ENCODE results near the gene ATP11B. TPM values are rescaled to one million over a fixed set of nuclear protein-coding genes. Genes with fewer than 3 reads are reported as not detected.
"Not testable (repeated sequence)": the region's sequence is repeated elsewhere in the genome, so short reads cannot be mapped to it uniquely, and the experiment has no call there.

ATP11B gene
- polyA plus RNA-seq, 2 donors = 25.7 to 32.9 TPM

DNA sequence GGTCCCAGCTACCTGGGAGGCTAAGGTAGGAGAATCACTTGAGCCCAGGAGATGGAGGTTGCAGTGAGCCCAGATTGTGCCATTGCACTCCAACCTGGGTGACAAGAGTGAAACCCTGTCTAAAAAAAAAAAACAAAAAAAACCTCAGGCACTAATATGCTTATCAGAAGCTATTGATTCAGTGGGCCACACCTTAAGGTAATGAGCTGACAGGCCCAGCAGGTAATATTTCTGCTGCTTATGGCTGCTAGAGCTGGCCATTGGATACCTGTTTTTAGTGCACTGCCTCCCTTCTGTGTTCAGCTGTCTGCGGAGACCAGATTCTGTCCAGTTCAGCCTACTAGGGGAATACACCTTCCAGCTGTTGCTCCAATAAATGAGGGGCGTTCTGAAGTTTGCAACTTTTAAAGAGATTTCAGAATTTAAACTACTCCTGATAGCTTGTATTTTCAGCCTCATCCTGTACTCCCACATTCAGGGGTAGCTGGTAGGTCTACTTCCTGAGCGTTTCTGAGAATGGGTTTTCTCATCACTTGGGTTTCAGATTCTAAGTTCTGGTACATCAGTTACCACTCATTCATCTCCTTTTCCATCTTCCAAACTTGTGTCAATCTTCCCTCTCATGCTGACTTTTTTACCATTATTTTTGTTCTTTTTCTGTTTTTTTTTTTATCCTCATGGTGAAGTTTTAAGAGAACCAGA is 69.0 kb downstream of the ATP11B start:
- no peaks in the 10 kb centered on the region for H3K4me1 ChIP-seq (ENCODE audit: control insufficient read depth in 2 of 2, insufficient read depth in 2 of 2, low read length in 1 of 2)
- H3K9me3 ChIP-seq (ENCODE audit: control insufficient read depth in 2 of 2, insufficient read depth in 1 of 2, low read depth in 1 of 2, low read length in 1 of 2) = no peaks in the 10 kb centered on the region
- H3K36me3 ChIP-seq (ENCODE audit: control insufficient read depth in 2 of 2, insufficient read depth in 2 of 2, low read length in 1 of 2) = peaks cover 6 to 8% of the 10 kb centered on the region in 2 donors
- H3K27ac ChIP-seq (ENCODE audit: low read depth in 2 of 2, low read length in 1 of 2) = no peak overlapping the region
- WGBS, 2 donors = 85 to 97% methylated on average over 3 of the region's 3 CpGs
- no peaks in the 10 kb centered on the region for H3K27me3 ChIP-seq (ENCODE audit: control insufficient read depth in 1 of 2, insufficient read depth in 2 of 2, low read length in 2 of 2)
- no peak overlapping the region for H3K4me3 ChIP-seq (ENCODE audit: low read depth in 1 of 2, low read length in 2 of 2)

DNA sequence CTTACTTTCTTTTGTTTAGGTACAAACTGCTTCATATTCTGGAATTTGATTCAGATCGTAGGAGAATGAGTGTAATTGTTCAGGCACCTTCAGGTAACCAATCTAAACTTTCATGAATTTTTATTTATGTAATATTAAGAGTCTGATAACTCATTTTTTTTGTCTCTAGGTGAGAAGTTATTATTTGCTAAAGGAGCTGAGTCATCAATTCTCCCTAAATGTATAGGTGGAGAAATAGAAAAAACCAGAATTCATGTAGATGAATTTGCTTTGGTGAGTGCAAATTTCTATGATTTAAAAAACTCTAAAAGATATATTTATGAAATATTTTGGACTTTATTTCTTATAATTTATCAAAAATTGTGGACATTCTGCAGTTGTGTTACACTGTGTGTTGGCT is 75.8 kb downstream of the ATP11B start:
- H3K36me3 ChIP-seq (ENCODE audit: control insufficient read depth in 2 of 2, insufficient read depth in 2 of 2, low read length in 1 of 2) = peaks cover 3 to 6% of the 10 kb centered on the region in 2 donors
- no peaks in the 10 kb centered on the region for H3K9me3 ChIP-seq (ENCODE audit: control insufficient read depth in 2 of 2, insufficient read depth in 1 of 2, low read depth in 1 of 2, low read length in 1 of 2)
- 96 to 100% methylated on average over 1 of the region's 1 CpG for WGBS, 2 donors
- no peaks in the 10 kb centered on the region for H3K27me3 ChIP-seq (ENCODE audit: control insufficient read depth in 1 of 2, insufficient read depth in 2 of 2, low read length in 2 of 2)
- no peak overlapping the region for H3K4me3 ChIP-seq (ENCODE audit: low read depth in 1 of 2, low read length in 2 of 2)
- H3K4me1 ChIP-seq (ENCODE audit: control insufficient read depth in 2 of 2, insufficient read depth in 2 of 2, low read length in 1 of 2) = no peaks in the 10 kb centered on the region
- H3K27ac ChIP-seq (ENCODE audit: low read depth in 2 of 2, low read length in 1 of 2) = no peak overlapping the region

DNA sequence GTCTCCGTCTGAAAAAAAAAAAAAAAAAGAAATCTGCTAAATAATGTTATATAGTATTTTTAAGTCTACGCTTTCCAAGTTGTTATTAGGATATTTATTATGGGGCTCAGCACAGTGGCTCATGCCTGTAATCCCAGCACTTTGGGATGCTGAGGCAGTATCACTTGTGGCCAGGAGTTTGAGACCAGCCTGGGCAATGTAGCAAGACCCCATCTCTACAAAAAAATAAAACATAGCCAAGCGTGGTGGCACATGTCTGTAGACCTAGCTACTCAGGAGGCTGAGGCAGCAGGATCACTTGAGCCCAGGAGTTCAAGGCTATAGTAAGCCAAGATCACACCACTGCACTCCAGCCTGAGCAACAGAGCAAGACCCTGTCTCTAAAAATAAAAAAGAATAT is 77.6 kb downstream of the ATP11B start:
- not testable (repeated sequence) for H3K4me3 ChIP-seq (ENCODE audit: low read depth in 1 of 2, low read length in 2 of 2); H3K27me3 ChIP-seq (ENCODE audit: control insufficient read depth in 1 of 2, insufficient read depth in 2 of 2, low read length in 2 of 2); H3K27ac ChIP-seq (ENCODE audit: low read depth in 2 of 2, low read length in 1 of 2); H3K4me1 ChIP-seq (ENCODE audit: control insufficient read depth in 2 of 2, insufficient read depth in 2 of 2, low read length in 1 of 2); H3K36me3 ChIP-seq (ENCODE audit: control insufficient read depth in 2 of 2, insufficient read depth in 2 of 2, low read length in 1 of 2); H3K9me3 ChIP-seq (ENCODE audit: control insufficient read depth in 2 of 2, insufficient read depth in 1 of 2, low read depth in 1 of 2, low read length in 1 of 2)
- WGBS, 2 donors = 94 to 96% methylated on average over 3 of the region's 3 CpGs

DNA sequence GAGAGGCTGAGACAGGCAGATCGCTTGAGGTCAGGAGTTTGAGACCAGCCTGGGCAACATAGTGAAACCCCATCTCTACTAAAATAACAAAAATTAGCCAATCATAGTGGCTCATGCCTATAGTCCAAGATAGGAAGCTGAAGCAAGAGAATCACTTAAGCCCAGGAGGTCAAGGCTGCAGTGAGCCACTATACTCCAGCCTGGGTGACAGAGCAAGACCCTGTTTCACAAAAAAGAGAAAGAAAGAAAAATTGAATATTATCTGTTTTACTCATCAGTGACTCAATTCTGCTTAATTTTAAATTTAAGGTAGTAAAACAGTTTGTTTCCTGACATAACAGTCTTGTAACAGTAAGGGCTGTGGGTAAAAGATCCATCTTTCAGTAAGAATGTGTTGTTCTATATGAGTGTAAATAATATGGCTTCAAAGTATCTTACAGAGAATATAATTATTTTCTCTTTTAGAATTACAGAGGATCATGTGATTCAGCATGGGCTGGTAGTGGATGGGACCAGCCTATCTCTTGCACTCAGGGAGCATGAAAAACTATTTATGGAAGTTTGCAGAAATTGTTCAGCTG is 85.8 kb downstream of the ATP11B start:
- Histone ChIP-seq H3K36me3 (ENCODE audit: control insufficient read depth in 2 of 2, insufficient read depth in 2 of 2, low read length in 1 of 2) (peaks cover 2 to 3% of the 10 kb centered on the region in 2 donors), H3K27me3 (ENCODE audit: control insufficient read depth in 1 of 2, insufficient read depth in 2 of 2, low read length in 2 of 2) (no peaks in the 10 kb centered on the region), H3K4me1 (ENCODE audit: control insufficient read depth in 2 of 2, insufficient read depth in 2 of 2, low read length in 1 of 2) (no peaks in the 10 kb centered on the region), H3K4me3 (ENCODE audit: low read depth in 1 of 2, low read length in 2 of 2) (no peak overlapping the region), H3K27ac (ENCODE audit: low read depth in 2 of 2, low read length in 1 of 2) (no peak overlapping the region), H3K9me3 (ENCODE audit: control insufficient read depth in 2 of 2, insufficient read depth in 1 of 2, low read depth in 1 of 2, low read length in 1 of 2) (no peaks in the 10 kb centered on the region)
- 96 to 98% methylated on average over 1 of the region's 1 CpG for WGBS, 2 donors

GRCh38 chr3:182886497-182886896 is 93.2 kb downstream of the ATP11B start:
- no peaks in the 10 kb centered on the region for H3K9me3 ChIP-seq (ENCODE audit: control insufficient read depth in 2 of 2, insufficient read depth in 1 of 2, low read depth in 1 of 2, low read length in 1 of 2)
- no peaks in the 10 kb centered on the region for H3K4me1 ChIP-seq (ENCODE audit: control insufficient read depth in 2 of 2, insufficient read depth in 2 of 2, low read length in 1 of 2)
- H3K4me3 ChIP-seq (ENCODE audit: low read depth in 1 of 2, low read length in 2 of 2) = no peak overlapping the region
- no peaks in the 10 kb centered on the region for H3K36me3 ChIP-seq (ENCODE audit: control insufficient read depth in 2 of 2, insufficient read depth in 2 of 2, low read length in 1 of 2)
- no peak overlapping the region for H3K27ac ChIP-seq (ENCODE audit: low read depth in 2 of 2, low read length in 1 of 2)
- no peaks in the 10 kb centered on the region for H3K27me3 ChIP-seq (ENCODE audit: control insufficient read depth in 1 of 2, insufficient read depth in 2 of 2, low read length in 2 of 2)

GRCh38 chr3:182889948-182890629 is 96.8 kb downstream of the ATP11B start:
- H3K27ac ChIP-seq (ENCODE audit: low read depth in 2 of 2, low read length in 1 of 2) = no peak overlapping the region
- no peaks in the 10 kb centered on the region for H3K9me3 ChIP-seq (ENCODE audit: control insufficient read depth in 2 of 2, insufficient read depth in 1 of 2, low read depth in 1 of 2, low read length in 1 of 2)
- no peaks in the 10 kb centered on the region for H3K27me3 ChIP-seq (ENCODE audit: control insufficient read depth in 1 of 2, insufficient read depth in 2 of 2, low read length in 2 of 2)
- no peak overlapping the region for H3K4me3 ChIP-seq (ENCODE audit: low read depth in 1 of 2, low read length in 2 of 2)
- peaks cover 0 to 5% of the 10 kb centered on the region in 2 donors for H3K36me3 ChIP-seq (ENCODE audit: control insufficient read depth in 2 of 2, insufficient read depth in 2 of 2, low read length in 1 of 2)
- 93 to 94% methylated on average over 3 of the region's 3 CpGs for WGBS, 2 donors
- H3K4me1 ChIP-seq (ENCODE audit: control insufficient read depth in 2 of 2, insufficient read depth in 2 of 2, low read length in 1 of 2) = no peaks in the 10 kb centered on the region

GRCh38 chr3:182891364-182891763 is 98.1 kb downstream of the ATP11B start:
- Histone ChIP-seq H3K9me3 (ENCODE audit: control insufficient read depth in 2 of 2, insufficient read depth in 1 of 2, low read depth in 1 of 2, low read length in 1 of 2) (no peaks in the 10 kb centered on the region), H3K27me3 (ENCODE audit: control insufficient read depth in 1 of 2, insufficient read depth in 2 of 2, low read length in 2 of 2) (no peaks in the 10 kb centered on the region), H3K36me3 (ENCODE audit: control insufficient read depth in 2 of 2, insufficient read depth in 2 of 2, low read length in 1 of 2) (peaks cover 0 to 8% of the 10 kb centered on the region in 2 donors), H3K27ac (ENCODE audit: low read depth in 2 of 2, low read length in 1 of 2) (no peak overlapping the region), H3K4me3 (ENCODE audit: low read depth in 1 of 2, low read length in 2 of 2) (no peak overlapping the region), H3K4me1 (ENCODE audit: control insufficient read depth in 2 of 2, insufficient read depth in 2 of 2, low read length in 1 of 2) (no peaks in the 10 kb centered on the region)
- 97 to 100% methylated on average over 1 of the region's 1 CpG for WGBS, 2 donors

GRCh38 chr3:182892226-182892625 is 98.9 kb downstream of the ATP11B start:
- WGBS, 2 donors = 93 to 94% methylated on average over 4 of the region's 4 CpGs

DNA sequence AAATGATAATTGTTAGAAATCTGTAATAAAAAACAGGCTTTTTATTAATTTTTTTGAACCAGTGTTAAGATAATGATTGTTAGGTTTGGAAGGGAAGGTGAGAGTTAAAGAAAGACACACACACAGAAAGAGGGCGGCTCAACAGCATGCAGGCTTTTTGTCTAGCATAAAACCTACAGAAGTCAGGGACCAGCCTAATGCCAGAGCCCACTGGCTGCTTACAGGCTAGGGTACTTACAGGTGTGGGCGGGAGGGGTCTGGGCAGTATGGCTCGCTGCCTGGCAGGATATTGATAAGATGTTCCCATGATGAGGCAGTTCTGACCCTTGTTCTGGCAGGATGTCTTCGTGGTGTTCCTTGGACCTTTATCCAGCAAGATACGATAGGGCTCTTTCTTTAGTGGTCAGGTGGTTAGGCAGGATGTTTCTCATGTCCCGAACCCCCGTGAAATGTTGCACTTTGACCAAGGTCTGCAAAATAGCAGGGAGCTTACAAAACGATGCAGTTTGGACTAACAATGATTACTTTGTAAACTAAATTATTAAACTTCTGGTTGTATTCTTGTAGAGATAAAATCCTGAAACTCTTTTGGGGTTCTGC is 102.3 kb downstream of the ATP11B start:
- Histone ChIP-seq H3K9me3 (ENCODE audit: control insufficient read depth in 2 of 2, insufficient read depth in 1 of 2, low read depth in 1 of 2, low read length in 1 of 2) (no peaks in the 10 kb centered on the region), H3K27me3 (ENCODE audit: control insufficient read depth in 1 of 2, insufficient read depth in 2 of 2, low read length in 2 of 2) (no peaks in the 10 kb centered on the region), H3K36me3 (ENCODE audit: control insufficient read depth in 2 of 2, insufficient read depth in 2 of 2, low read length in 1 of 2) (peaks cover 0 to 8% of the 10 kb centered on the region in 2 donors), H3K4me1 (ENCODE audit: control insufficient read depth in 2 of 2, insufficient read depth in 2 of 2, low read length in 1 of 2) (no peaks in the 10 kb centered on the region), H3K27ac (ENCODE audit: low read depth in 2 of 2, low read length in 1 of 2) (no peak overlapping the region), H3K4me3 (ENCODE audit: low read depth in 1 of 2, low read length in 2 of 2) (no peak overlapping the region)
- 70 to 87% methylated on average over 8 of the region's 8 CpGs for WGBS, 2 donors

More at GRCh38 chr3:182892226-182892625, 98.9 kb downstream of the ATP11B start:
- Histone ChIP-seq H3K9me3 (ENCODE audit: control insufficient read depth in 2 of 2, insufficient read depth in 1 of 2, low read depth in 1 of 2, low read length in 1 of 2) (no peaks in the 10 kb centered on the region), H3K4me3 (ENCODE audit: low read depth in 1 of 2, low read length in 2 of 2) (no peak overlapping the region), H3K27me3 (ENCODE audit: control insufficient read depth in 1 of 2, insufficient read depth in 2 of 2, low read length in 2 of 2) (no peaks in the 10 kb centered on the region), H3K27ac (ENCODE audit: low read depth in 2 of 2, low read length in 1 of 2) (no peak overlapping the region), H3K4me1 (ENCODE audit: control insufficient read depth in 2 of 2, insufficient read depth in 2 of 2, low read length in 1 of 2) (no peaks in the 10 kb centered on the region), H3K36me3 (ENCODE audit: control insufficient read depth in 2 of 2, insufficient read depth in 2 of 2, low read length in 1 of 2) (peaks cover 0 to 8% of the 10 kb centered on the region in 2 donors)

All from esophagus (tissue), 2 donors.